Suprapubic skin (tissue), 4 donors: Measurements from ENCODE around the gene WDR44. TPM values are rescaled to one million over a fixed set of nuclear protein-coding genes. Genes with fewer than 3 reads are reported as not detected.

ENCODE experiments used
- DNase-seq, 2 donors: peaks; one replicate each; pipeline ENCODE4 v3.0.0-alpha.2; 2019; ENCODE audit warnings: low spot score in 2 of 2
- H3K27ac ChIP-seq: fragments of 200-600 bp; sonication (generic); one replicate; pipeline ENCODE4 v1.5.1; 2019
- H3K27me3 ChIP-seq: fragments of 200-600 bp; sonication (generic); one replicate; pipeline ENCODE4 v1.5.1; 2019
- H3K36me3 ChIP-seq: fragments of 200-600 bp; sonication (generic); one replicate; pipeline ENCODE4 v1.5.1; 2019
- H3K4me1 ChIP-seq: fragments of 200-600 bp; sonication (generic); one replicate; pipeline ENCODE4 v1.5.1; 2019
- H3K4me3 ChIP-seq: fragments of 200-600 bp; sonication (generic); one replicate; pipeline ENCODE4 v1.5.1; 2019; ENCODE audit warnings: mild to moderate bottlenecking
- H3K9me3 ChIP-seq: fragments of 200-600 bp; sonication (generic); one replicate; pipeline ENCODE4 v1.5.1; 2019
- CTCF ChIP-seq, 2 donors: fragments of 200-600 bp in 1 of 2; fragments of 450-650 bp in 1 of 2; sonication (generic) in 1 of 2; IDR thresholded peaks; one replicate each; pipeline ENCODE4 v1.5.1; 2016 to 2019; ENCODE audit warnings: antibody characterized with exemption in 2 of 2, mild to moderate bottlenecking in 1 of 2, moderate library complexity in 1 of 2
- EP300 ChIP-seq: sonication (generic); formaldehyde crosslinking; IDR thresholded peaks from one replicate; pipeline ENCODE4 v1.6.1; 2017; ENCODE audit warnings: antibody characterized with exemption
- POLR2A ChIP-seq, 2 donors: fragments of 450-650 bp; IDR thresholded peaks; one replicate each; pipeline ENCODE4 v1.6.1; 2017; ENCODE audit warnings: antibody characterized with exemption in 2 of 2, mild to moderate bottlenecking in 2 of 2, moderate library complexity in 2 of 2
- POLR2AphosphoS5 ChIP-seq, 3 donors: sonication (generic); formaldehyde crosslinking; IDR thresholded peaks; one replicate each; pipeline ENCODE4 v1.6.1; 2017; ENCODE audit warnings: antibody characterized with exemption in 3 of 3
- WGBS: methylation state at CpG from one replicate; pipeline ENCODE4 v1.1.5; 2018; 5-methylcytosine and 5-hydroxymethylcytosine counted together
- total RNA-seq, 4 donors: library from RNA; depleted of rRNA; stranded (reverse); fragments of >200 nt; gene quantifications; one replicate each; pipeline ENCODE4 v1.1.0, GENCODE V29; 2016

The WDR44 gene
- total RNA-seq, 4 donors from 2014 or later: 10.5 to 18.3 (median 11.6) TPM

- H3K27me3 ChIP-seq: no peaks in the 10 kb centered on the region
- DNase-seq: no peak
- peaks cover 4% of the 10 kb centered on the region for H3K36me3 ChIP-seq
- no peaks in the 10 kb centered on the region for H3K4me1 ChIP-seq
- no peak overlapping the region for H3K27ac ChIP-seq
- 51% methylated on average over 5 of the region's 5 CpGs for WGBS
- no peaks in the 10 kb centered on the region for H3K9me3 ChIP-seq
- H3K4me3 ChIP-seq: no peak overlapping the region
- TF ChIP-seq POLR2AphosphoS5 (IDR thresholded peaks at IDR 0.05) (no peak), EP300 (no peak), CTCF (IDR thresholded peaks at IDR 0.05) (no peak), POLR2A (IDR thresholded peaks at IDR 0.05) (no peak)
Measured at GRCh38 chrX:118420462-118420861, 74.6 kb downstream of the WDR44 start.

GRCh38 chrX:118423558-118423957 is 77.7 kb downstream of the WDR44 start:
- DNase-seq: no peak
- H3K36me3 ChIP-seq: peaks cover 4% of the 10 kb centered on the region
- no peaks in the 10 kb centered on the region for H3K27me3 ChIP-seq
- no peaks in the 10 kb centered on the region for H3K4me1 ChIP-seq
- TF ChIP-seq POLR2AphosphoS5 (IDR thresholded peaks at IDR 0.05): no peak
- no peak for TF ChIP-seq POLR2A (IDR thresholded peaks at IDR 0.05)
- no peak for TF ChIP-seq EP300
- TF ChIP-seq CTCF (IDR thresholded peaks at IDR 0.05): no peak
- 91% methylated on average over 4 of the region's 4 CpGs for WGBS
- H3K4me3 ChIP-seq: no peak overlapping the region
- no peaks in the 10 kb centered on the region for H3K9me3 ChIP-seq
- no peak overlapping the region for H3K27ac ChIP-seq

- no peaks in the 10 kb centered on the region for H3K9me3 ChIP-seq
- H3K27ac ChIP-seq: no peak overlapping the region
- no peaks in the 10 kb centered on the region for H3K27me3 ChIP-seq
- no peak for DNase-seq
- H3K36me3 ChIP-seq: peaks cover 6% of the 10 kb centered on the region
- WGBS: 83% methylated on average over 5 of the region's 5 CpGs
- no peaks in the 10 kb centered on the region for H3K4me1 ChIP-seq
- TF ChIP-seq POLR2AphosphoS5 (IDR thresholded peaks at IDR 0.05) (no peak), POLR2A (IDR thresholded peaks at IDR 0.05) (no peak), CTCF (IDR thresholded peaks at IDR 0.05) (no peak)
- no peak overlapping the region for H3K4me3 ChIP-seq
Measured at GRCh38 chrX:118432799-118433198, 86.9 kb downstream of the WDR44 start.

- TF ChIP-seq EP300 (no peak), POLR2AphosphoS5 (IDR thresholded peaks at IDR 0.05) (no peak), POLR2A (IDR thresholded peaks at IDR 0.05) (no peak), CTCF (IDR thresholded peaks at IDR 0.05) (no peak)
- H3K36me3 ChIP-seq: peaks cover 6% of the 10 kb centered on the region
- H3K27ac ChIP-seq: no peak overlapping the region
Measured at GRCh38 chrX:118437283-118437682, 91.4 kb downstream of the WDR44 start.

GRCh38 chrX:118448273-118448783 is 102.4 kb downstream of the WDR44 start:
- WGBS: 49% methylated on average over 3 of the region's 3 CpGs
- no peak for DNase-seq
- H3K27ac ChIP-seq: no peak overlapping the region
- no peaks in the 10 kb centered on the region for H3K4me1 ChIP-seq
- TF ChIP-seq POLR2A (IDR thresholded peaks at IDR 0.05) (no peak), CTCF (IDR thresholded peaks at IDR 0.05) (no peak), EP300 (no peak), POLR2AphosphoS5 (IDR thresholded peaks at IDR 0.05) (no peak)
- no peaks in the 10 kb centered on the region for H3K9me3 ChIP-seq
- peaks cover 13% of the 10 kb centered on the region for H3K36me3 ChIP-seq
- H3K4me3 ChIP-seq: no peak overlapping the region
- no peaks in the 10 kb centered on the region for H3K27me3 ChIP-seq

More at GRCh38 chrX:118437283-118437682, 91.4 kb downstream of the WDR44 start:
- Histone ChIP-seq H3K9me3 (no peaks in the 10 kb centered on the region), H3K4me1 (no peaks in the 10 kb centered on the region), H3K27me3 (no peaks in the 10 kb centered on the region), H3K4me3 (no peak overlapping the region)
- no peak for DNase-seq
- WGBS: 37% methylated on average over 1 of the region's 1 CpG
